Right kidney (tissue), 1 donor: ENCODE data around the gene ST6GALNAC1.

Source experiments
- DNase-seq: peaks from one replicate; pipeline ENCODE4 v3.0.0-alpha.2; 2016

The ST6GALNAC1 gene

GRCh38 chr17:76675648-76676047, 32.1 kb upstream of the ST6GALNAC1 start:
- no peak for DNase-seq

GRCh38 chr17:76674600-76674999, 31.0 kb upstream of the ST6GALNAC1 start:
- no peak for DNase-seq

GRCh38 chr17:76673729-76674128, 30.2 kb upstream of the ST6GALNAC1 start:
- DNase-seq = no peak

DNA sequence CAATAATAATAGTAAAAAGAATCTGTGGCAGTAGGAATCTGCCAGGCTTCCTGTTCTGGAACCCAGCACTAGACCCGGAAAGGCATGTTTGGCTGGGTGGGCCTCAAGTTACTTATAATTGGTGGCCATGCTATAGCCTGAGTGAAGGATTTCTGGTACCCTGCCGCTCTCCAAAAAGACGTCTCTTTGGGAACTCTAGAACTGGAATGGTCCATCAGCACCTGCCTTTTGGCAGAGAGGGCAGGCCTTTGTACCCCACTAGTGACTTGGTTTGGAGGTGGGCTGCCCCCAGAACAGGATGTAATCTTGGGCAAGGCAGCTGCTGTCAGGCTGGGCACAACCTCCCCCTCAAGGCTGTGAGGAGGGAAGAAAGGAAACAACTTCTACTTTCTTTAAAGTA, 29.3 kb upstream of the ST6GALNAC1 start:
- DNase-seq = no peak

DNA sequence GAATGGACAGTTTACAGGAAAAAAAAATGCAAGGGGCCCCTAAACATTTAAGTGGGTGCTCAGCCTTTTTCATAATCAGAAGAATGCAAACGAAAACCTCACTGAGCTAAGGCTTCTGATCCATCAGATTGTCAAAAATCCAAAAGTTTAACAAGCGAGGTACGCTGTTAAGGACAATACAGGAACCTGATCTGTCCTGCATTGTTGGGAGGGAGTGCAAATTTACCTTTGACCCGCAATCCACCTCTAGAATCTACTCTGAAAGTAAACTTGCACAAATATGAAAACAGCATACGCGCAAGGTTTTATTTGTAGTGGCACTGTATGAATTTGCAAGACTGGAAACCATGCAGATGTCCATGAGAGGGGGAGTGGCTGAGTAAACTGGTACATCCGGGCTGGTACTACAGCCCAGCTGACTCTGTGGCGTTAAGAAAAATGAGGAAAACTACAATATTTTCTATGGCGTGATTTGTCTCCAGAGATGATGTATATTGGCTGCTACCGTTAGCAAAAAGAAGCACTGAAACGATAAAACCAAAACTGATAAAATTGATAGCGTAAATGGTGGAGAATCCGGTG, 28.8 kb upstream of the ST6GALNAC1 start:
- no peak for DNase-seq

DNA sequence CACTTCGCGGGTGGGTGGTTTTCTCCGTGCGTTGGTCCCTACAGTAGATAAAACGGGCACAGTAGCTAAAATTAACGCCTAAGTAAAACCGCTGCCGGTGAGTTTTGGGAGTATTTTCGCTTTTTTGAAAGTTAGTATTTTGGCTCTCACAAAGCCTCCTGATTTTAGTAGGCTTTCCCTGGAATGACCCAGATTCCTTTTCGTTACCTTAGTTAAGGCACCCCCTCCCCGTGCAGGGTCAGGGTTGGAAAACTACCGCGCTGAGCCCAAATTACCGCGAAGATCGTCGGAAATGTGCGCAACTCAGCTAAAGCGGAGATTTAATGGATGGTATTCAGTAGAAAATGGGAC, 28.3 kb upstream of the ST6GALNAC1 start:
- no peak for DNase-seq

- peak; percentile 96 for DNase-seq
Measured at GRCh38 chr17:76671123-76671911, 27.8 kb upstream of the ST6GALNAC1 start.

- no peak for DNase-seq
Measured at GRCh38 chr17:76670718-76671122, 27.2 kb upstream of the ST6GALNAC1 start.

DNA sequence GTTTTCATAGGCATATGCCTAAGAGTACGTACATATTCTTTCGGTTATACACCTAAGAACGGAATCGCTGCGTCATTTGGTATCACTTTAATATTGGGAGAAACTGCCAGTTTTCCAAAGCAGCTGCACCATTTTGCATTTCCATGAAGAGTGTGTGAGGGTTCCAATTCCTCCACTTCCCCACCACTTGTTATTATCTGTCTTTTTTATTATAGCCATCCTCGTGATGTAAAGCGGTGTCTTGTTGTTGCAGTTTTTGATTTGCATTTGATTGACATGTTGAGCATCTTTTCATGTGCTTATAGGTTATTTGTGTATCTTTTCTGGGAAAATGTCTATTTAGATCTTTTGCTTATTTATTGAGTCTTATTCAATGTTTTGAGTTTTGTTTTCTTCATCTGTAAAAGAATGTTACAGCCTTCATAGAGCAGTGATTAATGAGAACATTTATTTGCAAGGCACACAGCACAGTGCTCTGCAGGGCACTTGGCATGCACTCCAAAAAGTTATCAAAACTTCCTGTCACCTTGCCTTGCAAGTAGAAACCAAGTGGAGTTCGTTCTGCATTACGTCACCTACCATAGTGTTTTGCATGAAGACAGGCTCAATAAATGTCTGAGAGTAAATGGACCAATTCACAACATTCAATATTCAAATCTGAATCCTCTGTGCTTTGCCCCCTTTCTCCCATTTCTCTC, 26.6 kb upstream of the ST6GALNAC1 start:
- DNase-seq = no peak

DNA sequence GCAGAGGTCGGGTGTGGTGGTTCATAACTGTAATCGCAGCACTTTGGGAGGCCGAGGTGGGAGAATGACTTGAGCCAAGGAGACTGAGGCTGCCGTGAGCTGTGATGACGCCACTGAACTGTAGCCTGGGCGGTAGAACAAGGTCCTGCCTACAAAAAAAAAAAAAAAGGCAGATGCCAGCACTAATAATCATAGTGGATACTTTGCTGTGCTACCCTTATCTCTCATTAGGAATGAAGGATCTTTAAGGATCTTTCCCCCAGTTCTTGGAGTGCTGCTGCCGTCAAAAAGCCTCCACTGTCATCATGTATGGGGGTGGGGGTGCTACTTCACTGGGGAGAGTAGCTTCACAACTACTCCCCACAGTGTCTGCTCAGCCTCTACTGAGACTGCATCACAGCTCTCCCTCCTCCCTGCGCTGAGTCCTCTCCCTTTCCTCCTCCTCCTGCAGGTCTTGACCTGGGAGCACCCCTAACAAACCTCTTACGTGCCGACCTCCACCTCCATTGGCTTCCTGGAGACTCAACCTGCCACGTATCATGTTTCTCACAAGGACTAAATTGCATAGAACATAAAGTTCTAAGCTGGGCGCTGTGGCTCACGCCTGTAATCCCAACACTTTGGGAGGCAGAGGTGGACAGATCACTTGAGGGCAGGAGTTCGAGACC, 24.4 kb upstream of the ST6GALNAC1 start:
- DNase-seq = no peak

- DNase-seq = peak; percentile 50
Measured at GRCh38 chr17:76667491-76667755, 23.9 kb upstream of the ST6GALNAC1 start.

DNA sequence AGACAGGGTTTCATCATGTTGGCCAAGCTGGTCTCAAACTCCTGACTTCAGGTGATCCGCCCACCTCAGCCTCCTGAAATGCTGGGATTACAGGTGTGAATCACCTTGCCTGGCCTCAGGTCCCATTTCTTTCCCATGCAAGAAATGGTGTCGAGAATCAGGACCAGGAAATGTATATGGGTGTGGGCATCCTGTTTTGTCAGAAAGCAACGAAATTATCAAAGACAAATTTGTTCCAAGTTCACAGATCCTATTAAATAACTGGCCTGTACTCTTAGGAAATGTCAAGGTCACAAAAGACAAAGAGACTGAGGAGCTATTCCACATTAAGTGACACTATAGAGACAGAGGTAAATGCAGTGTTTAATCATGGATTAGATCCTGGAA, 17.1 kb upstream of the ST6GALNAC1 start:
- DNase-seq = no peak

DNA sequence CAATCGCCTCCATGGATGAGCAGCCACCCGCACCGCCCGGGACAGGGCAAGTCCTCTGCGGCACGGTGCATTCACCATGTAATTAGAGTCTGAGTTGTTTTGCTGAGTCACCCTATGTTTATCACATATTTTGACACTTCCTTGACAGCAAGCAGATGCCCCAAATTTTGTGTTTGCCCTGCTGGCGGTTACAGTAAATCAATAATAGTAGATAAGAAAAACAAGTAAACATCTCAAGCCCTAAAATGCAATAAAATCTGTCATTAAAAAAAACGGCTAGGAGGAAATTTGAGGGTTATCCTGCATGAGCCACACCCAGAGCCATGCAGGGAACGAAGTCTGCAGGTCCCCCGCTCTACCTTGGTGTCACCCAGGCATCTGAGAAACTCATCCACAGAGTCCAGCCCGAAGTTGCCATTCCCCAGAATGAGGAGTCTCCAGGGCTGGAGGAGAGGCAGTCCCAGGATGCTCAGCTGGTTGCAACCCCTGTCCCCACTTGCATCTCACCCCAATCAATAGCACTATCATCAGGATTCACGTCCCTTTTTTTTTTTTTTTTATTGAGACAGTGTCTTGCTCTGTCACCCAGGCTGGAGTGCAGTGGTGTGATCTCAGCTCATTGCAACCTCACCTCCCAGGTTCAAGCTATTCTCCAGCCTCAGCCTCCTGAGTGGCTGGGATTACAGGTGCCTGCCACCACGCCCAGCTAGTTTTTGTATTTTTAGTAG, 16.5 kb upstream of the ST6GALNAC1 start:
- DNase-seq = no peak

DNA sequence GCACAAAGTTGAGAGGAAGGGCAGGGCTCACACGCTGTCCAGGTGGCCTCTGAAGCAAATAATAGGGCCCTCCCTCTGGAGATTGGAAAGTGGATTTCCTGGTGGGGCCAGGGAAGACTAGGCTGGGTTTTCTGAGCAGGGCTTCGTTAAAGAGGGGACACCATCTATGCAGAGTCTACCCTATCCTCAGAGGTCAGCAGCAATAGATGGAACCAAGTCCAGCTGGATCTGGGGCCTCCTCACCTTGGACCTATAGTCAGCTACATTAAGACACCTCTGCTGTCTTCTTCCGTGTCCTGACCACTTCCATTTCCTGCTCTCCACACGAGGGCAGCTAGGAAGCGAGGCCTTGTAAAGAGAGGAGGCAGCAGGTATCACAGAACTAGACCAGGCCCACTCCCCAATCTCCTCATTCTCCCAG, 14.7 kb upstream of the ST6GALNAC1 start:
- no peak for DNase-seq

- no peak for DNase-seq
Measured at GRCh38 chr17:76657505-76658241, 14.1 kb upstream of the ST6GALNAC1 start.

- no peak for DNase-seq
Measured at GRCh38 chr17:76654408-76654807, 10.9 kb upstream of the ST6GALNAC1 start.

- no peak for DNase-seq
Measured at GRCh38 chr17:76650504-76650903, 6.9 kb upstream of the ST6GALNAC1 start.

- DNase-seq = no peak
Measured at GRCh38 chr17:76646712-76647111, 3.2 kb upstream of the ST6GALNAC1 start.

DNA sequence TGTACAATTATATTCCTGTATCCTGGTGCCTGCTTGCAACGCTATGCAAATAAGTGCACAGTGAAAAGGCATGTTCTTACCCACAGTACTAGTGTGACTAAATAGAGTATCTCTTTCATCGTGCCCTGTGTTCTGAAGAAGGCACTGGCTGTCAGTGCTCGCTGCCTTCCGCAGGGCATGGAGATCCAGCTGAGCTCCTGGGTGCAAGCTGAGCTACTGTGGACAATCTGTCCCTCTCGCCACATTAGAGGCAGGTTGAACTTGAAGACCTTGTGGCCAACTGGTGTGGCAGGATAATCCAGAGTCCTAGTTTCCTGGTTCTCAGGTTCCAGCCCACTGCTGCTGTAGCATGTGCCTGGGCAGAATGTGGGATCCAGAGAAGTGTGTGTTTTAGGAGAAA, 1.9 kb upstream of the ST6GALNAC1 start:
- DNase-seq = no peak

- DNase-seq = no peak
Measured at GRCh38 chr17:76644995-76645394, 1.4 kb upstream of the ST6GALNAC1 start.

DNA sequence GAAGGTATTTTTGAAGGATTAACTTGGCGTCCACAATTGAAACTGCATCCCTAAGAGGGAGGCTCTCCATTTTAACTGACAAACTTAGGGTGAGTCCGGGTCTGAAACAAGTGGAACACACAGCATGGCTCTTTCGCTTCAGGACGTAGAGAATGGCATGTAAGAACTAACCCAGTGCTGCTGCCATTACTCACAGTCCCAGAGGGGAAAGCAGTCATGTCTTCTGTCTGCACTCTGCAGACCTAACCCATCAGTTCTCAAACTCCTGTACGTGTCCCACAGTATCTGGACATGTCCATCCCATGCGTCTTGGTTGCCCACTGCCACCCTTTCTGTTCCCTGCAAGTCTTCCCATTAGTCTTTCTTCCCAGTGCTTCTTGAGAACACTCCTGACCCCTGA, 563 bp downstream of the ST6GALNAC1 start:
- DNase-seq = no peak

GRCh38 chr17:76642032-76642561, 1.5 kb downstream of the ST6GALNAC1 start:
- no peak for DNase-seq
